Frontal cortex (tissue), 4 donors: ENCODE results near the gene DCAF15. TPM values are rescaled to one million over a fixed set of nuclear protein-coding genes. Genes with fewer than 3 reads are reported as not detected.
A peak's percentile ranks its signal among the peaks of the same experiment; 100 is the strongest.

Experiments
- DNase-seq, 2 donors: peaks; one replicate each; pipeline ENCODE4 v3.0.0; 2012; ENCODE audit warnings: low spot score in 2 of 2
- FAIRE-seq: peaks from 2 replicates; lab custom pipeline; 2012; peaks lifted over from hg19 to GRCh38; lab: Jason Lieb, UNC
- total RNA-seq: library from RNA; depleted of rRNA; stranded (reverse); fragments of >200 nt; gene quantifications from one replicate; pipeline ENCODE4 v1.2.3, GENCODE V29; 2014
- donor health status: control.
- donor health status: control.
- donor health status: control.

DCAF15 gene
- total RNA-seq, 1 donor from 2014 or later, result 13.0 TPM

- FAIRE-seq (no peak), DNase-seq (no peak)
Measured at GRCh38 chr19:14004619-14005348, 52.5 kb downstream of the DCAF15 start.

GRCh38 chr19:14005349-14006084 is 53.2 kb downstream of the DCAF15 start:
- FAIRE-seq (no peak), DNase-seq (peak in 1 of 2 donors; percentile 73)

- DNase-seq (peak; percentile 86 to 95), FAIRE-seq (peak; percentile 89)
Measured at GRCh38 chr19:14006085-14006765, 53.9 kb downstream of the DCAF15 start, which contains the start of gene RFX1. TSS of gene RFX1 (minus strand) at chr19:14006320. CDS start at chr19:13993843, 12,477 bp downstream.

- peak; percentile 77 to 78 for DNase-seq
- no peak for FAIRE-seq
Measured at GRCh38 chr19:14006766-14007562, 54.7 kb downstream of the DCAF15 start.

Other genes with a start within 250 kb of the DCAF15 start
- gene MRI1, start 188.0 kb upstream of the DCAF15 start, total RNA-seq, result 15.9 TPM
- gene C19orf53, start 178.1 kb upstream of the DCAF15 start, total RNA-seq, result 20.8 TPM
- 6.9 TPM for gene ZSWIM4, start 157.1 kb upstream of the DCAF15 start, total RNA-seq
- gene NANOS3, start 75.4 kb upstream of the DCAF15 start, total RNA-seq, result 3.7 TPM
- gene BRME1, start 46.4 kb upstream of the DCAF15 start, total RNA-seq, result 13.0 TPM
- gene CC2D1A, start 46.3 kb upstream of the DCAF15 start, total RNA-seq, result 10.2 TPM
- gene PODNL1, start 14.1 kb upstream of the DCAF15 start, total RNA-seq, result 0.41 TPM
- gene RFX1, start 53.8 kb downstream of the DCAF15 start, total RNA-seq, result 1.2 TPM
- gene RLN3, start 75.6 kb downstream of the DCAF15 start, total RNA-seq, result not detected
- 5.7 TPM for gene IL27RA, start 79.3 kb downstream of the DCAF15 start, total RNA-seq
- gene PALM3, start 109.6 kb downstream of the DCAF15 start, total RNA-seq, result 3.3 TPM
- gene MISP3, start 120.3 kb downstream of the DCAF15 start, total RNA-seq, result 0.41 TPM
- gene C19orf67, start 133.3 kb downstream of the DCAF15 start, total RNA-seq, result not detected
- gene SAMD1, start 138.2 kb downstream of the DCAF15 start, total RNA-seq, result 43.2 TPM
- 22.0 TPM for gene PRKACA, start 165.3 kb downstream of the DCAF15 start, total RNA-seq
- gene ASF1B, start 184.1 kb downstream of the DCAF15 start, total RNA-seq, result 1.2 TPM